ENCODE data around the gene HOXA5. TPM values are rescaled to one million over a fixed set of nuclear protein-coding genes. Genes with fewer than 3 reads are reported as not detected.
A peak's percentile ranks its signal among the peaks of the same experiment; 100 is the strongest.

Gene HOXA5
- total and polyA plus RNA-seq, 5 donors = 0.17 to 0.43 TPM; not detected in 3

DNA sequence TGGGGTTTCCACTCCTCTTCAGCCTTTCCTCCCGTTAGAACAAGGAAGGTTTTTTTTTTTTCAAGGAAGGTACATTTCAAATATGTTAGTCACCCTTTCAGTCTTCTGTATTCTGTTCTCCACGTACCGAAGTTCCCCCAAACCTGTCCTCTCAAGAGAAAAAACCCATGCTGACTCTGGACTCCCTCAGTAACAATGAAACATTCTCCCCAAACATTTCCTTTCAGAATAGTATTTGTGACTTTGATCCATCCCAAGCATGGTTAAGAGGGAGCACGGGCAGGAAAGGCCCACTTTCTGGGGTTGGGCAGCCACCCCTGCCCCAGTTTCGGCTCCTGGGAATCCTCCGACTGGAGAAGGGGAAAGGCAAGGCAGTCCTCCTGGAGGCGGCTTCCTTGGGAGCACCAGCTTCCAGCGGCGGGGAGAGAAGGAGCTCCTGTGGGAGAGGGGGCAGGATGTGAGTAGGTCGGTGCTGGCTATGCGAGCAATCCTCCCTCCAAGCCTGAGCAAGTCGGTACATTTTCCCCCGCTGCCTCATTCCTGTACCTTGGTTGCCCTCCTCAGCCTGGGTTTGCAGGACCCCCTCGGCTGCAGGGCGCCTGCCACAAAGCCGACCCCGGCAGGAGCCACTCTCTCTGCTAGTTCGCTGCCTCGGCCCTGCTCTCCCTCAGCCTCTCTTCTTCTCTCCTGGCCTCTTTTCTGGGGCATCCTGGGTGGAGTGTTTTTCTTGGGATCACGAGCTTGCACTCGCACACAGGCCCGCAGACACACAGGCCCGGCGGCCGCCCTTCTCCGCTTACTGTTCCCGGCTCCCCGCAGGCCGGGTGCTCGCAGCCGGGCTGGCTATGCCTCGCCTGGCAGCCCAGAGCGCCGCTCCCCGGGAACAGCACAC, 45.5 kb downstream of the HOXA5 start:
- Histone ChIP-seq H3K4me3 (ENCODE audit: low read length) (peak overlapping the region; percentile 87), H3K27ac (ENCODE audit: low read length) (peak overlapping the region; percentile 40), H3K9me3 (ENCODE audit: control insufficient read depth, low read length) (no peaks in the 10 kb centered on the region), H3K4me1 (ENCODE audit: control insufficient read depth, insufficient read depth, low read length) (no peaks in the 10 kb centered on the region), H3K27me3 (ENCODE audit: control insufficient read depth, insufficient read depth) (no peaks in the 10 kb centered on the region)
- DNase-seq (peak in 2 of 3 donors; percentile 48 to 56), ATAC-seq (peak; percentile 16 to 28)
- 13% methylated on average over 35 of the region's 35 CpGs for WGBS
- intact Hi-C loops (cut with DNase I) = no loop called here

- DNase-seq = peak in 2 of 3 donors; percentile 64 to 73
- peak overlapping the region; percentile 87 for H3K4me3 ChIP-seq (ENCODE audit: low read length)
- 2% methylated on average over 41 of the region's 41 CpGs for WGBS
- peak; percentile 52 to 65 for ATAC-seq
- intact Hi-C loops (cut with DNase I) = no loop called here
- H3K4me1 ChIP-seq (ENCODE audit: control insufficient read depth, insufficient read depth, low read length) = no peaks in the 10 kb centered on the region
- peak overlapping the region; percentile 73 for H3K27ac ChIP-seq (ENCODE audit: low read length)
- no peaks in the 10 kb centered on the region for H3K9me3 ChIP-seq (ENCODE audit: control insufficient read depth, low read length)
- no peaks in the 10 kb centered on the region for H3K27me3 ChIP-seq (ENCODE audit: control insufficient read depth, insufficient read depth)
These were observed 46.5 kb downstream of the HOXA5 start for GRCh38 chr7:27096768-27097514.

- H3K4me3 ChIP-seq (ENCODE audit: low read length) = peak within 1 kb of the TSS; percentile 87
- under 1% methylated on average over 68 of the region's 68 CpGs for WGBS
- no peaks in the 10 kb centered on the region for H3K9me3 ChIP-seq (ENCODE audit: control insufficient read depth, low read length)
- DNase-seq (peak; percentile 65 to 84 (median 80)), ATAC-seq (peak; percentile 77 to 87)
- intact Hi-C loops (cut with DNase I) = no loop called here
- peak within 1 kb of the TSS; percentile 73 for H3K27ac ChIP-seq (ENCODE audit: low read length)
- H3K27me3 ChIP-seq (ENCODE audit: control insufficient read depth, insufficient read depth) = no peaks in the 10 kb centered on the region
- H3K4me1 ChIP-seq (ENCODE audit: control insufficient read depth, insufficient read depth, low read length) = no peaks in the 10 kb centered on the region
These were observed 47.3 kb downstream of the HOXA5 start, which contains the start of gene HOXA1 for GRCh38 chr7:27095897-27096767. TSS of gene HOXA1 (minus strand) at chr7:27096000. CDS start at chr7:27095912, 88 bp downstream.

GRCh38 chr7:27095050-27095896, 48.2 kb downstream of the HOXA5 start:
- no peak for ATAC-seq
- peak overlapping the region; percentile 87 for H3K4me3 ChIP-seq (ENCODE audit: low read length)
- intact Hi-C loops (cut with DNase I) = no loop called here
- no peak for DNase-seq
- no peaks in the 10 kb centered on the region for H3K9me3 ChIP-seq (ENCODE audit: control insufficient read depth, low read length)
- 7% methylated on average over 33 of the region's 33 CpGs for WGBS
- no peaks in the 10 kb centered on the region for H3K27me3 ChIP-seq (ENCODE audit: control insufficient read depth, insufficient read depth)
- no peaks in the 10 kb centered on the region for H3K4me1 ChIP-seq (ENCODE audit: control insufficient read depth, insufficient read depth, low read length)
- no peak overlapping the region for H3K27ac ChIP-seq (ENCODE audit: low read length)

DNA sequence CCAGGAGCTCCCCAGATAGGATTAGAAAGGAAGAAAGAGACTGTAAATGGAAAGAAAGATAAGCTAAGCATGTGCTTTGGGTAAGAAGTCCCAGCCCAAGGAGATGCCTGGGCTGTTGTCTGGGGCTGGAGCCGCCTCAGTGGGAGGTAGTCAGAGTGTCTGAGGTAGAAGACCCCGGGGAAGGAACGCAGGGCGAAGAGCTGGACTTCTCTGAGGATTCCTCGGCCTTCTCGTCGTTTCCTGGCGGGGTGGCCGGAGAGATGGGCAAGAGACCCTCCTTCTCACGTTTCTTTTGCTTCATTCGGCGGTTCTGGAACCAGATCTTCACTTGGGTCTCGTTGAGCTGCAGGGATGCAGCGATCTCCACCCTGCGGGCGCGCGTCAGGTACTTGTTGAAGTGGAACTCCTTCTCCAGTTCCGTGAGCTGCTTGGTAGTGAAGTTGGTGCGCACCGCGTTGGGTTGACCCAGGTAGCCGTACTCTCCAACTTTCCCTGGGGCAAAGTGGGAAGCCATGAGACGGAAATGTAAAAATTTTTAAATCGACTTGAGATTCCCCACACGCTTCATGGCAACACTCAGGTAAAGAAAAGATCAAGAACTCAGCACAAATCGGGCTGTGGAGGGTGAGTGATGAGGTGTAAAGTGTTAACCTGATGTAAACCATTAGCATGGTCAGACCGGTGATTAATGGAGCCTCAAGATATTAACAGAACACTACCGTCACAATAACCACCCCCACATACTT, 49.0 kb downstream of the HOXA5 start:
- Histone ChIP-seq H3K4me1 (ENCODE audit: control insufficient read depth, insufficient read depth, low read length) (no peaks in the 10 kb centered on the region), H3K27ac (ENCODE audit: low read length) (no peak overlapping the region), H3K9me3 (ENCODE audit: control insufficient read depth, low read length) (no peaks in the 10 kb centered on the region), H3K4me3 (ENCODE audit: low read length) (no peak overlapping the region), H3K27me3 (ENCODE audit: control insufficient read depth, insufficient read depth) (peaks cover 2% of the 10 kb centered on the region)
- 36% methylated on average over 29 of the region's 29 CpGs for WGBS
- intact Hi-C loops (cut with DNase I) = no loop called here
- ATAC-seq (no peak), DNase-seq (no peak)

GRCh38 chr7:27093184-27093895, 50.1 kb downstream of the HOXA5 start:
- intact Hi-C loops (cut with DNase I) = no loop called here
- H3K9me3 ChIP-seq (ENCODE audit: control insufficient read depth, low read length) = no peaks in the 10 kb centered on the region
- H3K27me3 ChIP-seq (ENCODE audit: control insufficient read depth, insufficient read depth) = peaks cover 2% of the 10 kb centered on the region
- ATAC-seq (no peak), DNase-seq (no peak)
- H3K4me1 ChIP-seq (ENCODE audit: control insufficient read depth, insufficient read depth, low read length) = no peaks in the 10 kb centered on the region
- H3K4me3 ChIP-seq (ENCODE audit: low read length) = no peak overlapping the region
- H3K27ac ChIP-seq (ENCODE audit: low read length) = no peak overlapping the region
- 57% methylated on average over 6 of the region's 6 CpGs for whole genome bisulfite sequencing

DNA sequence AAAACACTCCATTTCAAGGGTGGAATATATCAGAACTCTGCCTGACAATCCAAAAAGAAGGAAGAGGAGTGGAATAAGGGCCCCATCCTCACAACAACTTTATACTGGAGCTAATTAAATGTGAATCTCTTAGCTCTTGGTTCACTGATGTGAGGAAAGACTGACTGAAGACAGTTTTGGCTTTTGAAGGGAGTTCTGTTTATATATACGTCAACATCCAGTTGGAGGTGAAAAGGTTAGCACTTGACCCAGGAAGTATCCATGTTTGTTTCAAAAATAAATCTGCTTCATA, 50.7 kb downstream of the HOXA5 start:
- Histone ChIP-seq H3K9me3 (ENCODE audit: control insufficient read depth, low read length) (no peaks in the 10 kb centered on the region), H3K27me3 (ENCODE audit: control insufficient read depth, insufficient read depth) (peaks cover 2% of the 10 kb centered on the region), H3K4me1 (ENCODE audit: control insufficient read depth, insufficient read depth, low read length) (no peaks in the 10 kb centered on the region), H3K4me3 (ENCODE audit: low read length) (no peak overlapping the region), H3K27ac (ENCODE audit: low read length) (no peak overlapping the region)
- intact Hi-C loops (cut with DNase I) = no loop called here
- ATAC-seq (no peak), DNase-seq (no peak)
- 44% methylated on average over 1 of the region's 1 CpG for WGBS

- intact Hi-C loops (cut with DNase I) = no loop called here
- no peak overlapping the region for H3K27ac ChIP-seq (ENCODE audit: low read length)
- H3K9me3 ChIP-seq (ENCODE audit: control insufficient read depth, low read length) = no peaks in the 10 kb centered on the region
- no peak for DNase-seq
- H3K4me3 ChIP-seq (ENCODE audit: low read length) = no peak overlapping the region
- 48% methylated on average over 9 of the region's 9 CpGs for WGBS
- ATAC-seq = no peak
- peaks cover 2% of the 10 kb centered on the region for H3K27me3 ChIP-seq (ENCODE audit: control insufficient read depth, insufficient read depth)
- H3K4me1 ChIP-seq (ENCODE audit: control insufficient read depth, insufficient read depth, low read length) = no peaks in the 10 kb centered on the region
These were observed 51.3 kb downstream of the HOXA5 start for GRCh38 chr7:27091941-27092818.

DNA sequence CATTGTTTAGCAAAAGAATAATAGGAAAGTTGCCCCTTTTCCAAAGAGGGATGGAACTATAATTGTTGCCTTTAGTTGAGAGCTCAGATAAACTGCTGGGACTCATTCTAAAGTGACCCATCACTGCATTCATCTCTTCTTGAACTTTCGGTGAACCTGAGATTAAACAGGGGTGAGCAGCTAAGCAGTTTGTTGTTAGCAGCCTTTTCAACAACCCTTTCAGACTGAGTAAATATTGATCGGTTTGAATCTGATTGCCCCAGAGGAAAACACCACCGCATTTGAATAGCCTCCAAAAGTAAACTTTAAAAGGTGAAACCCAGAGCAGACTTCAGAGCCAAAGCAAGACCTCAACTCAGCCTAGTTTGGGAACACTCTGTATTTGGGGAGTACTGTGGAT, 52.4 kb downstream of the HOXA5 start:
- Histone ChIP-seq H3K9me3 (ENCODE audit: control insufficient read depth, low read length) (no peaks in the 10 kb centered on the region), H3K4me3 (ENCODE audit: low read length) (no peak overlapping the region), H3K27me3 (ENCODE audit: control insufficient read depth, insufficient read depth) (peaks cover 2% of the 10 kb centered on the region), H3K4me1 (ENCODE audit: control insufficient read depth, insufficient read depth, low read length) (no peaks in the 10 kb centered on the region), H3K27ac (ENCODE audit: low read length) (no peak overlapping the region)
- DNase-seq = no peak
- intact Hi-C loops (cut with DNase I) = no loop called here
- ATAC-seq = no peak
- 25% methylated on average over 3 of the region's 3 CpGs for WGBS
